ENCODE results near the gene VAMP1.

The VAMP1 gene

DNA sequence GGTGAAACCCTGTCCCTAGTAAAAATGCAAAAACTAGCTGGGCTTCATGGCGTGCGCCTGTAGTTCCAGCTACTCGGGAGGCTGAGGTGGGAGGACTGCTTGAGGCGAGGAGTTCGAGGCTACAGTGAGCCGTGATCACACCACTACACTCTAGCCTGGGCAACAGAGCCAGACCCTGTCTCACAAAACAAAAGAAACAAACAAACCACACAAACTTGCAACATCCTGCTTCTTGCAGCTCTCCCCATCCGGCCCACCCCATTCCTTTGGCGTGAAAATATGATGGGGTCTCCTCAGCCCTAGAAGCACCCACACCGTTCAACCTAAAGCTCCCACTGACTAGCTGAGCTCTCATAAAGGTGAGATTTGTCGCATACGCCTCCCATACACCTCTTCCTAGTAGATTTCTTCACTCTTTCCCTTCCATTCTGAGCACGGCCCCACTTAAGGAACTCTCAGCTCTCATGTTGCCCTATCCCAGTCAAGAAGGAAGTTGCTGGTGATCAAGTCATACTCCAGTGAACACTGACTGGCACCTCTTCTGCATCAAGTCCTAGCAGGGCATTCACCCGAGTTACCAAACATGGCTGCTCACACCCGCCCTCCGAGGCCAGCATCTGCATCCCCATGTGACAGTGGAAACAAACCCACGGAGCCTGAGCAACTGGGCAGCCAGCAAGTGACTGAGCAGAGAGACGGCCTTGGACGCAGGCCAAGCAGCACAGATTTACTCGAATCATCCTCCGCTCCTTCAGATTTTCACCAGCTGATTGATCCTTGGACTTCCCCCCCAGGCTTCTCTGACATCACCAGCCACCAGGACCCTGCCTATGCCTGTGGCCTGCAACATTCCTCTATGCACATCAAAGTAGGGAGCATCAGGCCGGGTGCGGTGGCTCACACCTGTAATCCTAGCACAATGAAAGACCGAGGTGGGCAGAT, 44.6 kb downstream of the VAMP1 start:
- peak; percentile 15 for DNase-seq (ENCODE audit: low read depth, low spot score)

DNA sequence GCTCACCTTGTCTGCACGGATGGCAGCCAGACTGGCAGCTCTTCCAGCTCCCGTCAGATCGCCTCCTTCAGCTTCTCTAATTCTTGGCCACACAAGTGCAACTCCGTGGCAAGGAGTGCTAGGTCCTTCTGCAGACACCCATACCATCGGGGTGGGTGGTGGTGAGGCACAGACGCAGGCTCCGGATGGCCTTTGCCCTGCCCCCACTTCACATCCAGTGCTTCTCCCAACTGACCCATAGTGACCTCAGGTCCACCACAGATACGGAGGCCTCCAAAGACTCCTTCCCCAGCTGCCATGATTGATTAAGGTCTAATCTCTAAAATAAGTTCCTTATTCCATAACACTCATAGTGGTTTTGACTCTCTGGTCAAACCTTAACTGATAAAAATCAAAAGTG, 45.6 kb downstream of the VAMP1 start:
- DNase-seq (ENCODE audit: low read depth, low spot score): no peak

GRCh38 chr12:6424008-6424347, 46.5 kb downstream of the VAMP1 start:
- DNase-seq (ENCODE audit: low read depth, low spot score): no peak

DNA sequence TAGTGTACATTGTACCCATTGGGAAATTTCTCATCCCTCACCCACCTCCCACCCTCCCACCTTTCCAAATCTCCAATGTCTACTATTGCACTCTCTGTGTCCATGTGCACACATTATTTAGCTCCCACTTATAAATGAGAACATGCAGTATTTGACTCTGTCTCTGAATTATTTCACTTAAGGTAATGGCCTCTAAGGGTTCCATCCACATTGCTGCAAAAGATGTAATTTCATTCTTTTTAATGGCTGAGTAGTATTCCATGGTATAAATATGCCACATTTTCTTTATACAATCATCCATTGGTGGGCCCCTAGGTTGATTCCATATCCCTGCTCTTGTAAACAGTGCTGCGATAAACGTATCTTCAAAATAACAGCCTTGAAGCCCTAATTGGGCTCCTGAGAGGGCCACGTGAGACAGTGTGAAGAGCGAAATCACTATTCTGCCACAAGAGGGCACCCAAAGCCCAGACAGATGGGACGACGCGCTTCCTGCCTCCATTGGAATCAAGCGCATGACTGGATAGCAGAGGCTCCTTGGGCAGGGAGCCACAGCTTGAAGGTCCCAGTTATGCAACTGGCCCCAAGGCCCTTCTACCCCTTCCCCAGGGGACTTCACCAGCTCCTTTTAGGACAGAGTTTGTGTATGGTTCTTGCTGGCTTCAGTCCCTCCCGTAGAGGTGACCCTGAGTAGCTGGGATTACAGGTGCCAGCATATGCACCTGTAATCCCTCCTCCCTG, 47.0 kb downstream of the VAMP1 start:
- peak; percentile 94 for DNase-seq (ENCODE audit: low read depth, low spot score)

- no peak for DNase-seq (ENCODE audit: low read depth, low spot score)
Measured at GRCh38 chr12:6420364-6420763, 50.1 kb downstream of the VAMP1 start.

GRCh38 chr12:6418796-6419195, 51.7 kb downstream of the VAMP1 start:
- DNase-seq (ENCODE audit: low read depth, low spot score): no peak

DNA sequence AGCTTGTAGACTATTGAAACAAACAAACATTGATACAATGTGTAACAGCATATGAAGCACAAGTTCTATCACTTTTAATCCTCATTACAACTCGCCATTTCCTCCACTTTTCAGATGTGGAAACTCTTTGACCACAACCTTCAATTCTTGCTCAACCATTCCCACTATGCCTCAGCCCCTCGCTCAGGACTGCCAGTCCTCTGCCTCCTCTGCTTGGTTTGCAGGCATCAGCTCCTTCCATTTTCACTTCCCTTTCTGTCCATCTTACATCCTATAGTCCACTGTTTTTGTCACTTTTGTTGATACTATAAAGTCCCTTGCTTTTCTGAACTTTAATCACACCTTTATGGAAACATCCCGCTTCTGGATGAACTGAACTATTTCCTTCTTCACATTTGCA, 53.9 kb downstream of the VAMP1 start:
- no peak for DNase-seq (ENCODE audit: low read depth, low spot score)

Data from astrocyte of the hippocampus (primary cell).